Measurements from ENCODE around the gene GPR132. TPM values are rescaled to one million over a fixed set of nuclear protein-coding genes. Genes with fewer than 3 reads are reported as not detected.

GPR132 gene
- total and polyA plus RNA-seq, 9 of the 15 experiments (the other 6 are each of a cell fraction or from before 2014, with no cell fraction given), result 0.01 to 1.1 (median 0.25) TPM; not detected in 1

DNA sequence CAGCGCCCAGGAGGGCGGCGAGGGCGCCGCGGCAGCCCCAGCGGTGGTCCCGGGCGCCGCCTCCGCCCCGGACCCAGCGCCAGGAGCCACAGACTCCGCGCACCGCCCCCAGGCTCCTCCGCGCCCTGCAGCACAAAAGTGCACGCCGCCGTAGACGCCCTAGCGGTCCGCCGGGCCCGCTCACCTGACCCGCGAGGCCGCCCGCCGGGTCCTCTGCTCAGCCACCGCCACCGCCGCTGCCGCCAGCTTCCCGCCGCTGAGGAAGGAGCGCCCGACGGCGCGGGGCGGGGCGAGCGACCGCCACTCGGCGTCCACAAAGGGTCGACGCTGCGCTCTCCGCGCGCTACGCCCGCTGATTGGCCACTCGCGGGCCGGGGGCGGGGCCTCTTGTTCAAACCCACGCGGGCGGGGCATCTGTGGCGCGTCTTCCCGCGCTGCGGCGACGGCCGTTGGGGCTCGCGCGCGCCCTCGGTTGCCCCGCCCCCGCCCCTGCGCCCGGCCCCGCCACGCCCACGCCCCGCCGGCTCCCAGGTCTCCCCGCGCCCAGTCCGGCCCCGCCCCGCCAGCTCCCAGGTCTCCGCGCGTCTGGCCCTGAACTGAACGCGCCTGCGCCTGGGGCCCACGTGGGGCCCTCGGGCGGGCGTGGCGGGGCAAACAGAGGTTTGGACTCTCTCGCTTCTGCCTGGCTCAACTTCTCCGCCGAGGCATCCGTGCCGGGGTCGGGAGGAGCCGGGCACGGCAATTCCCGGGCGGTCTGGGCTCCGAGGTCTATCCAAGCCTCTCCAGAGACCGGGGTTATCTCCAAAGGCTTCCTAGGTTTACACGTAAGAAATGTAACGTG, 44.2 kb downstream of the GPR132 start, which contains the start of gene CDCA4 (continued):
- TF ChIP-seq, protein P1, sequence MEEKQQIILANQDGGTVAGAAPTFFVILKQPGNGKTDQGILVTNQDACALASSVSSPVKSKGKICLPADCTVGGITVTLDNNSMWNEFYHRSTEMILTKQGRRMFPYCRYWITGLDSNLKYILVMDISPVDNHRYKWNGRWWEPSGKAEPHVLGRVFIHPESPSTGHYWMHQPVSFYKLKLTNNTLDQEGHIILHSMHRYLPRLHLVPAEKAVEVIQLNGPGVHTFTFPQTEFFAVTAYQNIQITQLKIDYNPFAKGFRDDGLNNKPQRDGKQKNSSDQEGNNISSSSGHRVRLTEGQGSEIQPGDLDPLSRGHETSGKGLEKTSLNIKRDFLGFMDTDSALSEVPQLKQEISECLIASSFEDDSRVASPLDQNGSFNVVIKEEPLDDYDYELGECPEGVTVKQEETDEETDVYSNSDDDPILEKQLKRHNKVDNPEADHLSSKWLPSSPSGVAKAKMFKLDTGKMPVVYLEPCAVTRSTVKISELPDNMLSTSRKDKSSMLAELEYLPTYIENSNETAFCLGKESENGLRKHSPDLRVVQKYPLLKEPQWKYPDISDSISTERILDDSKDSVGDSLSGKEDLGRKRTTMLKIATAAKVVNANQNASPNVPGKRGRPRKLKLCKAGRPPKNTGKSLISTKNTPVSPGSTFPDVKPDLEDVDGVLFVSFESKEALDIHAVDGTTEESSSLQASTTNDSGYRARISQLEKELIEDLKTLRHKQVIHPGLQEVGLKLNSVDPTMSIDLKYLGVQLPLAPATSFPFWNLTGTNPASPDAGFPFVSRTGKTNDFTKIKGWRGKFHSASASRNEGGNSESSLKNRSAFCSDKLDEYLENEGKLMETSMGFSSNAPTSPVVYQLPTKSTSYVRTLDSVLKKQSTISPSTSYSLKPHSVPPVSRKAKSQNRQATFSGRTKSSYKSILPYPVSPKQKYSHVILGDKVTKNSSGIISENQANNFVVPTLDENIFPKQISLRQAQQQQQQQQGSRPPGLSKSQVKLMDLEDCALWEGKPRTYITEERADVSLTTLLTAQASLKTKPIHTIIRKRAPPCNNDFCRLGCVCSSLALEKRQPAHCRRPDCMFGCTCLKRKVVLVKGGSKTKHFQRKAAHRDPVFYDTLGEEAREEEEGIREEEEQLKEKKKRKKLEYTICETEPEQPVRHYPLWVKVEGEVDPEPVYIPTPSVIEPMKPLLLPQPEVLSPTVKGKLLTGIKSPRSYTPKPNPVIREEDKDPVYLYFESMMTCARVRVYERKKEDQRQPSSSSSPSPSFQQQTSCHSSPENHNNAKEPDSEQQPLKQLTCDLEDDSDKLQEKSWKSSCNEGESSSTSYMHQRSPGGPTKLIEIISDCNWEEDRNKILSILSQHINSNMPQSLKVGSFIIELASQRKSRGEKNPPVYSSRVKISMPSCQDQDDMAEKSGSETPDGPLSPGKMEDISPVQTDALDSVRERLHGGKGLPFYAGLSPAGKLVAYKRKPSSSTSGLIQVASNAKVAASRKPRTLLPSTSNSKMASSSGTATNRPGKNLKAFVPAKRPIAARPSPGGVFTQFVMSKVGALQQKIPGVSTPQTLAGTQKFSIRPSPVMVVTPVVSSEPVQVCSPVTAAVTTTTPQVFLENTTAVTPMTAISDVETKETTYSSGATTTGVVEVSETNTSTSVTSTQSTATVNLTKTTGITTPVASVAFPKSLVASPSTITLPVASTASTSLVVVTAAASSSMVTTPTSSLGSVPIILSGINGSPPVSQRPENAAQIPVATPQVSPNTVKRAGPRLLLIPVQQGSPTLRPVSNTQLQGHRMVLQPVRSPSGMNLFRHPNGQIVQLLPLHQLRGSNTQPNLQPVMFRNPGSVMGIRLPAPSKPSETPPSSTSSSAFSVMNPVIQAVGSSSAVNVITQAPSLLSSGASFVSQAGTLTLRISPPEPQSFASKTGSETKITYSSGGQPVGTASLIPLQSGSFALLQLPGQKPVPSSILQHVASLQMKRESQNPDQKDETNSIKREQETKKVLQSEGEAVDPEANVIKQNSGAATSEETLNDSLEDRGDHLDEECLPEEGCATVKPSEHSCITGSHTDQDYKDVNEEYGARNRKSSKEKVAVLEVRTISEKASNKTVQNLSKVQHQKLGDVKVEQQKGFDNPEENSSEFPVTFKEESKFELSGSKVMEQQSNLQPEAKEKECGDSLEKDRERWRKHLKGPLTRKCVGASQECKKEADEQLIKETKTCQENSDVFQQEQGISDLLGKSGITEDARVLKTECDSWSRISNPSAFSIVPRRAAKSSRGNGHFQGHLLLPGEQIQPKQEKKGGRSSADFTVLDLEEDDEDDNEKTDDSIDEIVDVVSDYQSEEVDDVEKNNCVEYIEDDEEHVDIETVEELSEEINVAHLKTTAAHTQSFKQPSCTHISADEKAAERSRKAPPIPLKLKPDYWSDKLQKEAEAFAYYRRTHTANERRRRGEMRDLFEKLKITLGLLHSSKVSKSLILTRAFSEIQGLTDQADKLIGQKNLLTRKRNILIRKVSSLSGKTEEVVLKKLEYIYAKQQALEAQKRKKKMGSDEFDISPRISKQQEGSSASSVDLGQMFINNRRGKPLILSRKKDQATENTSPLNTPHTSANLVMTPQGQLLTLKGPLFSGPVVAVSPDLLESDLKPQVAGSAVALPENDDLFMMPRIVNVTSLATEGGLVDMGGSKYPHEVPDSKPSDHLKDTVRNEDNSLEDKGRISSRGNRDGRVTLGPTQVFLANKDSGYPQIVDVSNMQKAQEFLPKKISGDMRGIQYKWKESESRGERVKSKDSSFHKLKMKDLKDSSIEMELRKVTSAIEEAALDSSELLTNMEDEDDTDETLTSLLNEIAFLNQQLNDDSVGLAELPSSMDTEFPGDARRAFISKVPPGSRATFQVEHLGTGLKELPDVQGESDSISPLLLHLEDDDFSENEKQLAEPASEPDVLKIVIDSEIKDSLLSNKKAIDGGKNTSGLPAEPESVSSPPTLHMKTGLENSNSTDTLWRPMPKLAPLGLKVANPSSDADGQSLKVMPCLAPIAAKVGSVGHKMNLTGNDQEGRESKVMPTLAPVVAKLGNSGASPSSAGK (IDR thresholded peaks at IDR 0.05), result peak; percentile 83
- TF ChIP-seq, protein P2, sequence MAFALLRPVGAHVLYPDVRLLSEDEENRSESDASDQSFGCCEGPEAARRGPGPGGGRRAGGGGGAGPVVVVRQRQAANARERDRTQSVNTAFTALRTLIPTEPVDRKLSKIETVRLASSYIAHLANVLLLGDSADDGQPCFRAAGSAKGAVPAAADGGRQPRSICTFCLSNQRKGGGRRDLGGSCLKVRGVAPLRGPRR (CRISPR knock-in tag; IDR thresholded peaks at IDR 0.05), result no peak
- no peak for TF ChIP-seq ZNF324 (CRISPR knock-in tag; IDR thresholded peaks at IDR 0.05)
- TF ChIP-seq, protein P3, sequence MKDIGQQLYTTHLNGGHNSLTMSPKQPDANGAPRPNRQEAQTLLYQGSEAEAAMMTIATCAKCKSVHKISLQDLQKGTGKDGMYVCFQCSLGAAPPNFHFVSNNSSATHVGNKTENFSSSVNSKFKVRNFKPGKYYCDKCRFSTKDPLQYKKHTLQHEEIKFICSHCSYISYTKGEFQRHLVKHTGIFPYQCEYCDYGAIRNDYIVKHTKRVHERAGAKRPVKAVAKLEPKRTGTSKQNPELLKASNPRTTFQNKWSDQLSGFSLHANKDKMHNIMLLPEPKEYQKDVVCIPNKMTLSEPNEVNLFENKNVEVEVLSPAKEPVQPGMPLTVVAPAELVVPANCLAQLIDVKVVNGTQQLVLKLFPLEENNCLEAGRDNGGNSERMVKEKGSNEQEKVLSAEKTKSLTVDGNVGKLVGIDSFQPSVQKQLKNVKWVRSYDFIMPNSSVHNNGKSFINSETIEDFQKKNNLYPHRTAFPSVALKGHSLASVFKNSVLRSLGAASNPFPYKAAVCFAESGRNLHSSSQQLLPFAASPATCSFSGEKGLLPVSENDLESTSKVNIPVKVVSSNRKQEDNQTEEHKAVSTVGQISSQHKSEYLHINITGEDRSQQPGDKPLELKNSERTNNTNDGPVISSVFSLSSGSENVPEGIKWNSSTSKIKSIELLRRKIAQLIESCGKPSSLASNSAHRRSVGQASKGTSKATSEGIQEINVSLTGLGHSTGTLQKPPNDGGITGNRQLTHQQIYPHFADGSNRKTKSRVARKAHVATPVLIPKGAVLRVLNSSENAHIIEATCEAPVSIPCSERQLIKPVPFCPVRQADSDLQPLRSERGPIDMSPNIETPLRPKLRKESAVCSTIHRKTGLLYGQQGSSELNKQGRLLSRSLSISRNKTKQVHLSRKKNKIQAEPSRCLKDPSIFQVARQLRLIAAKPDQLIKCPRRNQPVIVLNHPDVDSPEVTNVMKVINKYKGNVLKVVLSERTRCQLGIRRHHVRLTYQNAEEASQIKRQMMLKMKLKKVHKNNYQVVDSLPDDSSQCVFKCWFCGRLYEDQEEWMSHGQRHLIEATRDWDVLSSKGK (CRISPR knock-in tag; IDR thresholded peaks at IDR 0.05), result no peak
- TF ChIP-seq FOS (IDR thresholded peaks at IDR 0.05; ENCODE audit: extremely low read depth, insufficient read length), result peak; percentile 29
- TF ChIP-seq, protein P4, sequence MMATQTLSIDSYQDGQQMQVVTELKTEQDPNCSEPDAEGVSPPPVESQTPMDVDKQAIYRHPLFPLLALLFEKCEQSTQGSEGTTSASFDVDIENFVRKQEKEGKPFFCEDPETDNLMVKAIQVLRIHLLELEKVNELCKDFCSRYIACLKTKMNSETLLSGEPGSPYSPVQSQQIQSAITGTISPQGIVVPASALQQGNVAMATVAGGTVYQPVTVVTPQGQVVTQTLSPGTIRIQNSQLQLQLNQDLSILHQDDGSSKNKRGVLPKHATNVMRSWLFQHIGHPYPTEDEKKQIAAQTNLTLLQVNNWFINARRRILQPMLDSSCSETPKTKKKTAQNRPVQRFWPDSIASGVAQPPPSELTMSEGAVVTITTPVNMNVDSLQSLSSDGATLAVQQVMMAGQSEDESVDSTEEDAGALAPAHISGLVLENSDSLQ (IDR thresholded peaks at IDR 0.05), result 0 out of 2 replicates have a peak, but pooled peaks have one; percentile 6
- TF ChIP-seq MECOM (CRISPR knock-in tag; IDR thresholded peaks at IDR 0.05), result no peak
- no peak for TF ChIP-seq PYGO2 (tag; IDR thresholded peaks at IDR 0.05)
- TF ChIP-seq ZNF699 (CRISPR knock-in tag; IDR thresholded peaks at IDR 0.05; ENCODE audit: insufficient replicate concordance), result no peak

All from K562 (cell line).